DND-41 (cell line): ENCODE results near the gene MBOAT7.
"Not testable (repeated sequence)": the region's sequence is repeated elsewhere in the genome, so short reads cannot be mapped to it uniquely, and the experiment has no call there.

Source experiments
- ATAC-seq: fragments of 200-7000 bp; cut with Tn5 transposase; 3 replicates; pipeline ENCODE4 v1.9.1; 2021; ENCODE audit warnings: low read depth; ENCODE audit not compliant: insufficient read depth
- DNase-seq: peaks from one replicate; pipeline ENCODE4 v3.0.0-alpha.2; 2020
- H2AFZ ChIP-seq: 2 replicates; pipeline ENCODE4 v1.6.0; 2012; ENCODE audit warnings: low read depth, low read length
- H3K27ac ChIP-seq: 2 replicates; pipeline ENCODE4 v1.5.1; 2012; ENCODE audit warnings: low read length, inconsistent platforms
- H3K27me3 ChIP-seq: fragments of 200-600 bp; sonication (generic); 2 replicates; pipeline ENCODE4 v1.6.0; 2012; ENCODE audit warnings: low read length, mild to moderate bottlenecking, inconsistent platforms; ENCODE audit not compliant: insufficient read depth, poor library complexity
- H3K36me3 ChIP-seq: 2 replicates; pipeline ENCODE4 v1.5.1; 2012; ENCODE audit warnings: low read length, inconsistent platforms; ENCODE audit not compliant: insufficient read depth
- H3K4me1 ChIP-seq: 2 replicates; pipeline ENCODE4 v1.5.1; 2012; ENCODE audit warnings: mild to moderate bottlenecking, low read length; ENCODE audit not compliant: insufficient read depth
- H3K4me2 ChIP-seq: 2 replicates; pipeline ENCODE4 v1.6.0; 2012; ENCODE audit warnings: mild to moderate bottlenecking, moderate library complexity, low read length, inconsistent platforms; ENCODE audit not compliant: insufficient read depth
- H3K4me3 ChIP-seq, 2 experiments: fragments of 200-600 bp in 1 of 2; shearing (Covaris generic) in 1 of 2; 2 replicates each; pipeline ENCODE4 v1.5.1; 2012 to 2016; ENCODE audit warnings: inconsistent platforms in 2 of 2, low read length in 2 of 2, mild to moderate bottlenecking in 2 of 2, low read depth in 1 of 2, moderate library complexity in 1 of 2
- H3K79me2 ChIP-seq: 2 replicates; pipeline ENCODE4 v1.6.0; 2012; ENCODE audit warnings: low read length, inconsistent platforms; ENCODE audit not compliant: insufficient read depth
- H3K9ac ChIP-seq: 2 replicates; pipeline ENCODE4 v1.6.0; 2012; ENCODE audit warnings: low read depth, mild to moderate bottlenecking, inconsistent platforms, low read length, moderate library complexity
- H3K9me3 ChIP-seq: 2 replicates; pipeline ENCODE4 v1.5.1; 2012; ENCODE audit warnings: low read length, moderate library complexity, mild to moderate bottlenecking, inconsistent platforms; ENCODE audit not compliant: insufficient read depth, severe bottlenecking
- H4K20me1 ChIP-seq: 2 replicates; pipeline ENCODE4 v1.6.0; 2012; ENCODE audit warnings: low read length; ENCODE audit not compliant: insufficient read depth
- CTCF ChIP-seq: IDR thresholded peaks from 2 replicates; pipeline ENCODE4 v1.5.1; 2012; ENCODE audit warnings: borderline replicate concordance, low read length, moderate library complexity, mild to moderate bottlenecking; ENCODE audit not compliant: poor library complexity, severe bottlenecking; ENCODE audit errors: extremely low read depth
- EZH2 ChIP-seq: IDR thresholded peaks from 3 replicates; pipeline ENCODE4 v1.6.1; 2012; ENCODE audit warnings: borderline replicate concordance, low read depth, mild to moderate bottlenecking, moderate library complexity, low read length, inconsistent platforms; ENCODE audit not compliant: severe bottlenecking

The MBOAT7 gene

GRCh38 chr19:54207983-54208783 is 18.8 kb upstream of the MBOAT7 start:
- ATAC-seq (peak; percentile 31), DNase-seq (peak; percentile 30)

GRCh38 chr19:54207676-54207982 is 18.2 kb upstream of the MBOAT7 start:
- no peaks in the 10 kb centered on the region for H3K27me3 ChIP-seq
- no peak overlapping the region for H3K4me2 ChIP-seq
- DNase-seq = no peak
- H3K9me3 ChIP-seq = no peaks in the 10 kb centered on the region
- H3K36me3 ChIP-seq = peaks cover 82% of the 10 kb centered on the region
- H4K20me1 ChIP-seq = peaks cover 88% of the 10 kb centered on the region
- no peak overlapping the region for H3K27ac ChIP-seq
- TF ChIP-seq CTCF = no peak
- no peak for TF ChIP-seq EZH2
- H3K79me2 ChIP-seq = peaks cover 67% of the 10 kb centered on the region
- H3K4me3 ChIP-seq = no peak overlapping the region
- no peak for ATAC-seq
- H2AFZ ChIP-seq = no peak overlapping the region
- peaks cover 39% of the 10 kb centered on the region for H3K4me1 ChIP-seq
- no peak overlapping the region for H3K9ac ChIP-seq

More at GRCh38 chr19:54207983-54208783, 18.8 kb upstream of the MBOAT7 start:
- Histone ChIP-seq H3K9ac (no peak overlapping the region), H4K20me1 (peaks cover 83% of the 10 kb centered on the region), H3K4me3 (no peak overlapping the region), H3K9me3 (no peaks in the 10 kb centered on the region), H3K27me3 (no peaks in the 10 kb centered on the region), H3K36me3 (peaks cover 76% of the 10 kb centered on the region), H3K27ac (no peak overlapping the region), H3K79me2 (peaks cover 61% of the 10 kb centered on the region), H2AFZ (no peak overlapping the region), H3K4me2 (no peak overlapping the region), H3K4me1 (peaks cover 33% of the 10 kb centered on the region)
- TF ChIP-seq CTCF (no peak), EZH2 (no peak)

GRCh38 chr19:54207193-54207592 is 17.8 kb upstream of the MBOAT7 start:
- Histone ChIP-seq H3K4me1 (peaks cover 43% of the 10 kb centered on the region), H3K36me3 (peaks cover 86% of the 10 kb centered on the region), H4K20me1 (peaks cover 90% of the 10 kb centered on the region), H3K79me2 (peaks cover 71% of the 10 kb centered on the region)
- H3K9me3 ChIP-seq, H3K4me3 ChIP-seq, H2AFZ ChIP-seq, H3K27ac ChIP-seq, DNase-seq, H3K27me3 ChIP-seq, H3K9ac ChIP-seq, H3K4me2 ChIP-seq, ATAC-seq: not testable (repeated sequence)

- ATAC-seq (no peak), DNase-seq (no peak)
- Histone ChIP-seq H3K27me3 (no peaks in the 10 kb centered on the region), H3K27ac (no peak overlapping the region), H4K20me1 (peaks cover 94% of the 10 kb centered on the region), H3K9ac (no peak overlapping the region), H2AFZ (no peak overlapping the region), H3K4me1 (peaks cover 47% of the 10 kb centered on the region), H3K4me2 (peak overlapping the region; percentile 31; the same call in 1 of the 2 replicates), H3K79me2 (peaks cover 75% of the 10 kb centered on the region), H3K9me3 (no peaks in the 10 kb centered on the region), H3K36me3 (peaks cover 90% of the 10 kb centered on the region), H3K4me3 (no peak overlapping the region)
- TF ChIP-seq EZH2 (no peak), CTCF (no peak)
Observed at GRCh38 chr19:54206831-54207177, 17.4 kb upstream of the MBOAT7 start.
